Measurements from ENCODE around the gene KRT3. TPM values are rescaled to one million over a fixed set of nuclear protein-coding genes. Genes with fewer than 3 reads are reported as not detected.

The KRT3 gene
- total and polyA plus RNA-seq, 9 of the 15 experiments (the other 6 are each of a cell fraction or from before 2014, with no cell fraction given), result not detected

DNA sequence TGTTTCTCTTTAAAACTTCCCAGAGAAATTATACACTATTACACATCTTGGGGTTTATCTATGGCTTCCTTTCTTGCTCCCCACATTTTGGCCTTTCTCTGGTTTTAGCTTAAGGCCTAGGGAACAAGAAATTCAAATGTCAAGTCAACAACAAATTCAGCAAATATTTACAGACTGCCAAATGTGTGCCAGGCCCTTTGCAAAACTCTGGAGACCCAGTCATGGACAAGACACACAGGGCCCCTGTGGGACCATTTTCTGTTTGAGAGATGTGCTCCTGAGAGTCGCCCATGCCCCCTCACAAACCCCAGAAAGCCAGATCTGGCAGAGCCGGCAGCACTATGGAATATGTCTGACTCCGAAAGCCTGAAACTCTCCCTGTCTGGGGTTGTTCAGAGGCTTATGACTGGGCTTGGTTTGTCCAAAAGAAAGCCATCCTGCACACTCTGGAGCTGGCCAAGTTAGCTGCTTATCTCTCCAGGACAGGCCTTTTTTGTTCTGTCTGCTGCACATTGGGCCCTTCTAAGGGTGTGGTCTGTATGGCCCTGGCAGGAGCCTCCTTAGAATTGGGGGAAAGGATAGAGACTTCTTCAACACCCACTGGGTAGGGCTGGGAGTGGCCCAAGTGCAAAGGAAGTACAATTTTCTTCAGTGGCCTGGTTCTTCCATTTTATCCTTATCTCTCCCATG is 1.1 kb upstream of the KRT3 start (continued):
- TF ChIP-seq, protein P1, sequence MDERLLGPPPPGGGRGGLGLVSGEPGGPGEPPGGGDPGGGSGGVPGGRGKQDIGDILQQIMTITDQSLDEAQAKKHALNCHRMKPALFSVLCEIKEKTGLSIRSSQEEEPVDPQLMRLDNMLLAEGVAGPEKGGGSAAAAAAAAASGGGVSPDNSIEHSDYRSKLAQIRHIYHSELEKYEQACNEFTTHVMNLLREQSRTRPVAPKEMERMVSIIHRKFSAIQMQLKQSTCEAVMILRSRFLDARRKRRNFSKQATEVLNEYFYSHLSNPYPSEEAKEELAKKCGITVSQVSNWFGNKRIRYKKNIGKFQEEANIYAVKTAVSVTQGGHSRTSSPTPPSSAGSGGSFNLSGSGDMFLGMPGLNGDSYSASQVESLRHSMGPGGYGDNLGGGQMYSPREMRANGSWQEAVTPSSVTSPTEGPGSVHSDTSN (CRISPR knock-in tag; IDR thresholded peaks at IDR 0.05; ENCODE audit: low read depth), result no peak
- TF ChIP-seq, protein P1 (tag; conservative IDR thresholded peaks at IDR 0.05; ENCODE audit: low read depth), result no peak
- TF ChIP-seq PML (IDR thresholded peaks at IDR 0.05; ENCODE audit: low read length) (peak; percentile 61; the same call in 1 of the 2 replicates), PPARD (CRISPR knock-in tag; IDR thresholded peaks at IDR 0.05) (no peak), ZNF217 (CRISPR knock-in tag; IDR thresholded peaks at IDR 0.05) (no peak), KLF10 (CRISPR knock-in tag; IDR thresholded peaks at IDR 0.05) (no peak), MTA2 (IDR thresholded peaks at IDR 0.05; ENCODE audit: low read depth) (peak; percentile 84), ZNF77 (CRISPR knock-in tag; IDR thresholded peaks at IDR 0.05) (no peak), NCOR1 (IDR thresholded peaks at IDR 0.05) (peak; percentile 88), MYBL2 (IDR thresholded peaks at IDR 0.05; ENCODE audit: low read depth) (no peak), MYBL2 (CRISPR knock-in tag; IDR thresholded peaks at IDR 0.05; ENCODE audit: borderline replicate concordance) (no peak), RAD21 (CRISPR knock-in tag; conservative IDR thresholded peaks at IDR 0.05 in 1 of 2, IDR thresholded peaks at IDR 0.05 in 1 of 2) (no peak), RBM15 (IDR thresholded peaks at IDR 0.05; ENCODE audit: insufficient read depth, low read length) (no peak), KDM4B (IDR thresholded peaks at IDR 0.05; ENCODE audit: borderline replicate concordance in 2 of 2, low read depth in 1 of 2) (no peak), ETV6 (IDR thresholded peaks at IDR 0.05; ENCODE audit: borderline replicate concordance in 1 of 2, low read depth in 2 of 2, low read length in 1 of 2) (no peak), ETV6 (CRISPR knock-in tag; IDR thresholded peaks at IDR 0.05; ENCODE audit: borderline replicate concordance) (no peak), MTA1 (IDR thresholded peaks at IDR 0.05; ENCODE audit: borderline replicate concordance) (no peak), PTRF (tag; IDR thresholded peaks at IDR 0.05) (no peak)
- TF ChIP-seq, protein P2, sequence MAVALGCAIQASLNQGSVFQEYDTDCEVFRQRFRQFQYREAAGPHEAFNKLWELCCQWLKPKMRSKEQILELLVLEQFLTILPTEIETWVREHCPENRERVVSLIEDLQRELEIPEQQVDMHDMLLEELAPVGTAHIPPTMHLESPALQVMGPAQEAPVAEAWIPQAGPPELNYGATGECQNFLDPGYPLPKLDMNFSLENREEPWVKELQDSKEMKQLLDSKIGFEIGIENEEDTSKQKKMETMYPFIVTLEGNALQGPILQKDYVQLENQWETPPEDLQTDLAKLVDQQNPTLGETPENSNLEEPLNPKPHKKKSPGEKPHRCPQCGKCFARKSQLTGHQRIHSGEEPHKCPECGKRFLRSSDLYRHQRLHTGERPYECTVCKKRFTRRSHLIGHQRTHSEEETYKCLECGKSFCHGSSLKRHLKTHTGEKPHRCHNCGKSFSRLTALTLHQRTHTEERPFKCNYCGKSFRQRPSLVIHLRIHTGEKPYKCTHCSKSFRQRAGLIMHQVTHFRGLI (CRISPR knock-in tag; IDR thresholded peaks at IDR 0.05), result no peak
- TF ChIP-seq, protein P3, sequence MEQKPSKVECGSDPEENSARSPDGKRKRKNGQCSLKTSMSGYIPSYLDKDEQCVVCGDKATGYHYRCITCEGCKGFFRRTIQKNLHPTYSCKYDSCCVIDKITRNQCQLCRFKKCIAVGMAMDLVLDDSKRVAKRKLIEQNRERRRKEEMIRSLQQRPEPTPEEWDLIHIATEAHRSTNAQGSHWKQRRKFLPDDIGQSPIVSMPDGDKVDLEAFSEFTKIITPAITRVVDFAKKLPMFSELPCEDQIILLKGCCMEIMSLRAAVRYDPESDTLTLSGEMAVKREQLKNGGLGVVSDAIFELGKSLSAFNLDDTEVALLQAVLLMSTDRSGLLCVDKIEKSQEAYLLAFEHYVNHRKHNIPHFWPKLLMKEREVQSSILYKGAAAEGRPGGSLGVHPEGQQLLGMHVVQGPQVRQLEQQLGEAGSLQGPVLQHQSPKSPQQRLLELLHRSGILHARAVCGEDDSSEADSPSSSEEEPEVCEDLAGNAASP (IDR thresholded peaks at IDR 0.05), result no peak
